Body of pancreas (tissue), 4 donors: Measurements from ENCODE around the gene ARHGAP4.

Experiments
- CTCF ChIP-seq, 7 experiments: fragments of 450-650 bp in 4 of 7; fragments of 200-600 bp in 3 of 7; sonication (generic) in 3 of 7; IDR thresholded peaks; one replicate each; pipeline ENCODE4 v1.5.1; 2016 to 2019; ENCODE audit warnings: antibody characterized with exemption in 7 of 7
- POLR2A ChIP-seq, 3 donors: fragments of 450-650 bp; IDR thresholded peaks; one replicate each; pipeline ENCODE4 v1.6.1; 2016; ENCODE audit warnings: antibody characterized with exemption in 3 of 3, mild to moderate bottlenecking in 2 of 3

- no peak for TF ChIP-seq CTCF (IDR thresholded peaks at IDR 0.05)
- no peak for TF ChIP-seq POLR2A (IDR thresholded peaks at IDR 0.05)
These were observed 14.3 kb downstream of the ARHGAP4 start for GRCh38 chrX:153911798-153912197.
